Spleen (tissue), 11 donors: ENCODE measurements around the gene TOGARAM1. TPM values are rescaled to one million over a fixed set of nuclear protein-coding genes. Genes with fewer than 3 reads are reported as not detected.

Experiments used
- DNase-seq: peaks from one replicate; pipeline ENCODE4 v3.0.0-alpha.2; 2020
- H3K27ac ChIP-seq, 8 donors: fragments of 200-600 bp; sonication (generic) in 7 of 8; 1 replicate in 4 of 8; 2 replicates in 4 of 8; pipeline versions ENCODE4 v1.5.0 to v1.8.0; 2016 to 2021; ENCODE audit warnings: inconsistent platforms in 4 of 8, mild to moderate bottlenecking in 4 of 8, moderate library complexity in 1 of 8
- H3K27me3 ChIP-seq, 7 donors: fragments of 200-600 bp; sonication (generic) in 6 of 7; replicated peaks in 1 of 7; 1 replicate in 4 of 7; 2 replicates in 3 of 7; pipeline versions ENCODE4 v1.5.0 to v1.8.0; 2016 to 2021; ENCODE audit warnings: inconsistent platforms in 3 of 7, mild to moderate bottlenecking in 1 of 7
- H3K36me3 ChIP-seq, 6 donors: fragments of 200-600 bp; sonication (generic) in 5 of 6; 1 replicate in 4 of 6; 2 replicates in 2 of 6; pipeline versions ENCODE4 v1.5.0 to v1.8.0; 2016 to 2021; ENCODE audit warnings: inconsistent platforms in 2 of 6
- H3K4me1 ChIP-seq, 6 donors: fragments of 200-600 bp; sonication (generic) in 5 of 6; 1 replicate in 3 of 6; 2 replicates in 3 of 6; pipeline versions ENCODE4 v1.5.0 to v1.8.0; 2016 to 2021; ENCODE audit warnings: inconsistent platforms in 3 of 6
- H3K4me3 ChIP-seq, 8 donors: fragments of 200-600 bp; sonication (generic) in 7 of 8; 1 replicate in 4 of 8; 2 replicates in 4 of 8; pipeline versions ENCODE4 v1.5.0 to v1.8.0; 2016 to 2021; ENCODE audit warnings: inconsistent platforms in 4 of 8, mild to moderate bottlenecking in 4 of 8, moderate library complexity in 2 of 8
- H3K9me3 ChIP-seq, 8 donors: fragments of 200-600 bp; sonication (generic) in 7 of 8; 1 replicate in 4 of 8; 2 replicates in 4 of 8; pipeline versions ENCODE4 v1.5.0 to v1.8.0; 2016 to 2021; ENCODE audit warnings: inconsistent platforms in 4 of 8
- POLR2A ChIP-seq, 3 donors: fragments of 450-650 bp; IDR thresholded peaks; one replicate each; pipeline ENCODE4 v1.5.1; 2017; ENCODE audit warnings: antibody characterized with exemption in 3 of 3, mild to moderate bottlenecking in 1 of 3
- POLR2AphosphoS5 ChIP-seq, 3 donors: sonication (generic); formaldehyde crosslinking; IDR thresholded peaks; one replicate each; pipeline ENCODE4 v1.5.1; 2017; ENCODE audit warnings: antibody characterized with exemption in 3 of 3
- WGBS, 5 donors: extraction: QIAGEN DNeasy Blood & Tissue Kit in 3 of 5; methylation state at CpG; one replicate each; pipeline versions ENCODE4 v1.1.5 to v1.1.7; 2013 to 2018; 5-methylcytosine and 5-hydroxymethylcytosine counted together
- intact Hi-C: fragments of 100-400 bp; cut with DNase I; formaldehyde crosslinking; loops from one replicate; pipeline ENCODE4 v1.15.0; 2023; ENCODE audit warnings: low total_unique reads
- polyA plus RNA-seq, 3 donors: library from polyadenylated mRNA; stranded (reverse); fragments of 200-250 nt; gene quantifications; one replicate each; pipeline ENCODE4 v1.2.1, GENCODE V29; 2013
- total RNA-seq, 7 donors: library from RNA; depleted of rRNA in 3 of 7; stranded (reverse); fragments of >200 nt in 3 of 7; fragmentation: NEBNext Ultra II Directional in 4 of 7; extraction: Animal tissue kit (Norgen Biotek cat#: 25700) in 4 of 7; gene quantifications; one replicate each; pipeline versions ENCODE4 v1.1.0 to v1.2.1, GENCODE V29; 2016 to 2021
- TF ChIP-seq, protein P1 (sequence below), 11 experiments: fragments of 200-600 bp in 7 of 11; fragments of 450-650 bp in 4 of 11; sonication (generic) in 4 of 11; IDR thresholded peaks in 8 of 11; conservative IDR thresholded peaks in 3 of 11; 1 replicate in 7 of 11; 2 replicates in 4 of 11; pipeline versions ENCODE4 v1.4.0 to v1.8.0; 2016 to 2021; ENCODE audit warnings: antibody characterized with exemption in 11 of 11, inconsistent platforms in 4 of 11, mild to moderate bottlenecking in 1 of 11
- donor health status: healthy with polysubstance abuse.
- donor health status: DM: no; HTN: no; CAD: no; lungs with moderate emphysema.
- donor health status: DM: no; HTN: no; CAD: no.
- donor health status: Bipolar disorder and iron deficiency.
- donor health status: healthy.
- donor health status: DM: no; HTN: no; CAD: no.
- donor health status: DM: yes; HTN: yes; CAD: no.

TOGARAM1 gene
- total and polyA plus RNA-seq, 10 donors, result 3.1 to 37.3 (median 17.2) TPM

DNA sequence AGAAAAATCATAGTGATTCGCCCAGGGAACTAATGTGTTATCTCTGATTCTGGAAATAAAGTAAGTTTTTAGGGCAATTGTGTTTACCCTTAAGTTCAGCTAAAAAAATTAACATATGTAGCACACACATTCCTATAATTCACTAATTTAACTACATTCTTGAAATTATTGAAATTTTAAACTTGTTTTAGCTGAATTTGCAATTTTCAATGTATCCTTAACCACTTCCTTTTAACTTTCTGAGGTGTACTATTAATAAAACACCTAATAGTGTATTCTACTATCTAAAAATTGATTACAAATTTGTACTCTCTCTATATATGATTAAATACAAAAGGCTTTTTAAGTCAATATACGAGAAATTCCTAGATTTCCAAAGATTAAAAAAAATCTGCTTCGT is 2.5 kb upstream of the TOGARAM1 start:
- H3K9me3 ChIP-seq, result peaks cover 0 to 12% (median 4%) of the 10 kb centered on the region in 8 donors
- peak overlapping the region in 1 of 8 donors; percentile 92 for H3K4me3 ChIP-seq
- DNase-seq, result no peak
- intact Hi-C loops, result no loop called here
- peaks cover 0 to 7% (median 0%) of the 10 kb centered on the region in 6 donors for H3K36me3 ChIP-seq
- no peaks in the 10 kb centered on the region for H3K27me3 ChIP-seq
- 83 to 91% (median 86%) methylated on average over 3 of the region's 3 CpGs for WGBS, 5 donors
- H3K4me1 ChIP-seq, result peaks cover 26 to 90% (median 65%) of the 10 kb centered on the region in 6 donors
- TF ChIP-seq POLR2AphosphoS5 (IDR thresholded peaks at IDR 0.05) (no peak), POLR2A (IDR thresholded peaks at IDR 0.05) (no peak)
- TF ChIP-seq, protein P1, sequence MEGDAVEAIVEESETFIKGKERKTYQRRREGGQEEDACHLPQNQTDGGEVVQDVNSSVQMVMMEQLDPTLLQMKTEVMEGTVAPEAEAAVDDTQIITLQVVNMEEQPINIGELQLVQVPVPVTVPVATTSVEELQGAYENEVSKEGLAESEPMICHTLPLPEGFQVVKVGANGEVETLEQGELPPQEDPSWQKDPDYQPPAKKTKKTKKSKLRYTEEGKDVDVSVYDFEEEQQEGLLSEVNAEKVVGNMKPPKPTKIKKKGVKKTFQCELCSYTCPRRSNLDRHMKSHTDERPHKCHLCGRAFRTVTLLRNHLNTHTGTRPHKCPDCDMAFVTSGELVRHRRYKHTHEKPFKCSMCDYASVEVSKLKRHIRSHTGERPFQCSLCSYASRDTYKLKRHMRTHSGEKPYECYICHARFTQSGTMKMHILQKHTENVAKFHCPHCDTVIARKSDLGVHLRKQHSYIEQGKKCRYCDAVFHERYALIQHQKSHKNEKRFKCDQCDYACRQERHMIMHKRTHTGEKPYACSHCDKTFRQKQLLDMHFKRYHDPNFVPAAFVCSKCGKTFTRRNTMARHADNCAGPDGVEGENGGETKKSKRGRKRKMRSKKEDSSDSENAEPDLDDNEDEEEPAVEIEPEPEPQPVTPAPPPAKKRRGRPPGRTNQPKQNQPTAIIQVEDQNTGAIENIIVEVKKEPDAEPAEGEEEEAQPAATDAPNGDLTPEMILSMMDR (IDR thresholded peaks at IDR 0.05 in 8 of 11, conservative IDR thresholded peaks at IDR 0.05 in 3 of 11), result no peak
- H3K27ac ChIP-seq, result no peak overlapping the region

- peaks cover 26 to 90% (median 69%) of the 10 kb centered on the region in 6 donors for H3K4me1 ChIP-seq
- no peak for DNase-seq
- peaks cover 0 to 5% (median 0%) of the 10 kb centered on the region in 6 donors for H3K36me3 ChIP-seq
- intact Hi-C loops, result loop anchor here (5.0 kb wide), 1 partner anchor 63 kb away; a partner anchor contains a TSS
- peak overlapping the region in 3 of 8 donors; percentile 76 to 97 (median 92) for H3K4me3 ChIP-seq
- TF ChIP-seq POLR2A (IDR thresholded peaks at IDR 0.05) (no peak), POLR2AphosphoS5 (IDR thresholded peaks at IDR 0.05) (no peak)
- TF ChIP-seq, protein P1 (IDR thresholded peaks at IDR 0.05 in 8 of 11, conservative IDR thresholded peaks at IDR 0.05 in 3 of 11), result no peak
- peak overlapping the region in 3 of 8 donors; percentile 92 to 96 (median 94) for H3K27ac ChIP-seq
- H3K9me3 ChIP-seq, result peaks cover 0 to 12% (median 4%) of the 10 kb centered on the region in 8 donors
- H3K27me3 ChIP-seq, result no peaks in the 10 kb centered on the region
- 35 to 53% (median 40%) methylated on average over 2 of the region's 2 CpGs for WGBS, 5 donors
Measured at GRCh38 chr14:44960146-44960545, 1.8 kb upstream of the TOGARAM1 start.

DNA sequence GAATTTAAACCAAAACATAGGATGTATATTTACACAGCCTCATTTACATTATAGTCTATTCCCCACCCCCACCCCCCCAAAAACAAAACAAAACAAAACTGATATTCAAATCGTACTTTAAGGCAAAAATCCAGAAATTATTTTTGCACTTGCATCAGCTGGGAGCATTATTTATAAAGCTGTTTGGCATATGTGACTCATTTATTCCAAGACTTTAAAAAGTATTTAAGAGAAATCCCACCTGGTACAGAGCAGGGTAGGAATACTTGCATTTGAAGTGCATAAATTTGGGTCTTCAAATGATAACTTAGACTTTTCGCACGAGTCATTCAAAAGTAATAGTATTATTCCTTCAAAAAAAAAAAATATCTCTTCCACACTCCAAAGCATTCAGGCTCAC is 1.3 kb upstream of the TOGARAM1 start:
- no peak for DNase-seq
- TF ChIP-seq, protein P1 (IDR thresholded peaks at IDR 0.05 in 8 of 11, conservative IDR thresholded peaks at IDR 0.05 in 3 of 11), result no peak
- no peak for TF ChIP-seq POLR2A (IDR thresholded peaks at IDR 0.05)
- TF ChIP-seq POLR2AphosphoS5 (IDR thresholded peaks at IDR 0.05), result no peak
- peaks cover 26 to 90% (median 70%) of the 10 kb centered on the region in 6 donors for H3K4me1 ChIP-seq
- peaks cover 0 to 5% (median 0%) of the 10 kb centered on the region in 6 donors for H3K36me3 ChIP-seq
- peaks cover 0 to 12% (median 4%) of the 10 kb centered on the region in 8 donors for H3K9me3 ChIP-seq
- H3K4me3 ChIP-seq, result peak overlapping the region; percentile 70 to 97 (median 90)
- intact Hi-C loops, result loop anchor here (5.0 kb wide), 1 partner anchor 63 kb away; a partner anchor contains a TSS
- no peaks in the 10 kb centered on the region for H3K27me3 ChIP-seq
- peak overlapping the region; percentile 75 to 96 (median 93) for H3K27ac ChIP-seq
- WGBS, 5 donors, result 2 to 6% (median 4%) methylated on average over 3 of the region's 3 CpGs

DNA sequence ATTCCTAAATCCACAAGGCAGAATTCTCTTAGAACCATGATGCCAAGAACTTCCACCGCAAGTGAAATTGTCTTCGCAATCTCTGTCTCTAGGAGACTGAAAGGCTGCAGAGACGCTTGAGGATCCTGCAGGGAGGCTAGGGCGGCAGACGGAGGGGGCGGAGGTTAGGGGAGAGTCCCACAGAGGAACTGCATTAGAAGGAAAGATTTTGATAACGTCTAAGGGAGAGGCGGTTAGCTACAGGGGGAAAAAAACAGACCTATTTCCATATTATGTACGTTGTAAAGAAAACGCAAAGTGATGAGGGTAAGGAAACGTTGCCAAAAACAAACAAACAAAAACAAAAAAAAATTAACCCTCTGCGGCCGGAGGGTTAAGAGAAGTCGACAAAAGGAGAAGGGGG is 838 bp upstream of the TOGARAM1 start:
- Histone ChIP-seq H3K27ac (peak overlapping the region; percentile 75 to 96 (median 93)), H3K4me1 (peaks cover 28 to 90% (median 72%) of the 10 kb centered on the region in 6 donors), H3K4me3 (peak overlapping the region; percentile 70 to 97 (median 90)), H3K27me3 (no peaks in the 10 kb centered on the region), H3K9me3 (peaks cover 0 to 12% (median 4%) of the 10 kb centered on the region in 8 donors), H3K36me3 (peaks cover 0 to 5% (median 0%) of the 10 kb centered on the region in 6 donors)
- peak; percentile 91 for DNase-seq
- WGBS, 5 donors, result 0 to 1% (median 1%) methylated on average over 14 of the region's 14 CpGs
- intact Hi-C loops, result loop anchor here (5.0 kb wide), 1 partner anchor 64 kb away; a partner anchor contains a TSS
- TF ChIP-seq POLR2A (IDR thresholded peaks at IDR 0.05) (no peak), POLR2AphosphoS5 (IDR thresholded peaks at IDR 0.05) (no peak)
- TF ChIP-seq, protein P1 (IDR thresholded peaks at IDR 0.05 in 8 of 11, conservative IDR thresholded peaks at IDR 0.05 in 3 of 11), result no peak
